Neural cell (in vitro differentiated cells): Measurements from ENCODE around the gene HOXA1.

Experiments
- EP300 ChIP-seq: fragments of 450-650 bp; conservative IDR thresholded peaks from 2 replicates; pipeline ENCODE4 v1.6.1; 2014; ENCODE audit warnings: antibody characterized with exemption, mild to moderate bottlenecking, moderate library complexity; ENCODE audit not compliant: poor library complexity, severe bottlenecking
- EZH2 ChIP-seq: fragments of 200-600, 300-800 bp; shearing (Covaris generic), sonication (generic); IDR thresholded peaks from 2 replicates; pipeline ENCODE4 v1.6.1; 2014; ENCODE audit warnings: antibody characterized with exemption, low read length, borderline replicate concordance, mild to moderate bottlenecking; ENCODE audit not compliant: insufficient read depth, poor library complexity, severe bottlenecking
- MXI1 ChIP-seq: fragments of 450-650 bp; conservative IDR thresholded peaks from 2 replicates; pipeline ENCODE4 v1.6.1; 2014; ENCODE audit warnings: antibody characterized with exemption, mild to moderate bottlenecking; ENCODE audit not compliant: poor library complexity, severe bottlenecking
- POLR2AphosphoS5 ChIP-seq: IDR thresholded peaks from 2 replicates; pipeline ENCODE4 v1.6.1; 2012
- RAD21 ChIP-seq: fragments of 450-650 bp; conservative IDR thresholded peaks from 2 replicates; pipeline ENCODE4 v1.6.1; 2014; ENCODE audit warnings: antibody characterized with exemption, mild to moderate bottlenecking, moderate library complexity
- SMC3 ChIP-seq: fragments of 450-650 bp; conservative IDR thresholded peaks from 2 replicates; pipeline ENCODE4 v1.6.1; 2014; ENCODE audit warnings: antibody characterized with exemption, mild to moderate bottlenecking, moderate library complexity; ENCODE audit not compliant: poor library complexity
- TAF1 ChIP-seq: IDR thresholded peaks from 2 replicates; pipeline ENCODE4 v1.6.1; 2012; ENCODE audit warnings: low read depth
- TF ChIP-seq, protein P1 (sequence below): fragments of 450-650 bp; IDR thresholded peaks from 2 replicates; pipeline ENCODE4 v1.5.1; 2014; ENCODE audit warnings: antibody characterized with exemption, mild to moderate bottlenecking, moderate library complexity; ENCODE audit not compliant: poor library complexity, severe bottlenecking
- TF ChIP-seq, protein P2 (sequence below): IDR thresholded peaks from 2 replicates; pipeline ENCODE4 v1.6.1; 2012; ENCODE audit warnings: borderline replicate concordance

DNA sequence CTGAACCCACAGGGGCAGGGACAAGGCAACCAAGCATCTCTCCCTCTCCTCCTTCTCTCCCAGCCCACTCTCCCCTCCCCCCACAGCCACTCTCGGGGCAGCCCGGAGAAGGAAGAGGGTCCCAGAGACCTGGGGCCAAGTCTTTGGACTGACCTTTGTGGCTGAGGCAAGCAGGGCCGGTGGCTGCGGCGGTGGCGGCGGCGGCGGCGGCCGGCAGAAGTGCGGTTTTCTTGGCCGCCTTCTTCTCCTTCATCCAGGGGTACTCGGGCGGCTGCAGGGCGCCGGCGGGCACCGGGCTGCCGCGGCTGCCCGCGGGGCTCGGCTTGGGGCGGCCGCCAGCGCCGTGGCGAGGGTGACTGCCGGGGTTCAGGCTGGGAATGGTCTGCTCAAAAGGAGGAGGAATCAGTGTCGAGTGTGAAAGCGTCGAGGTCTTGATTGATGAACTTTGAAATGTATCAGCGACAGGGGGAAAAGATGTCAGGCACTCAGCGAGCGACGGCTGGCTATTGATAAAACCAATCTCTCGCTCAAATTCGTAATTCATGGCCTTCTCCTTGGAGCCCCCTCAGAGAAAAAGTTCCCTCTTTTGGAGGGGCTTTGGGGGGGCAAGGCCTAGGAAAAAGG lies 6.3 kb upstream of the HOXA1 start:
- TF ChIP-seq RAD21 (no peak), TAF1 (no peak), EP300 (no peak), SMC3 (no peak), EZH2 (no peak), MXI1 (no peak), POLR2AphosphoS5 (no peak)
- TF ChIP-seq, protein P1, sequence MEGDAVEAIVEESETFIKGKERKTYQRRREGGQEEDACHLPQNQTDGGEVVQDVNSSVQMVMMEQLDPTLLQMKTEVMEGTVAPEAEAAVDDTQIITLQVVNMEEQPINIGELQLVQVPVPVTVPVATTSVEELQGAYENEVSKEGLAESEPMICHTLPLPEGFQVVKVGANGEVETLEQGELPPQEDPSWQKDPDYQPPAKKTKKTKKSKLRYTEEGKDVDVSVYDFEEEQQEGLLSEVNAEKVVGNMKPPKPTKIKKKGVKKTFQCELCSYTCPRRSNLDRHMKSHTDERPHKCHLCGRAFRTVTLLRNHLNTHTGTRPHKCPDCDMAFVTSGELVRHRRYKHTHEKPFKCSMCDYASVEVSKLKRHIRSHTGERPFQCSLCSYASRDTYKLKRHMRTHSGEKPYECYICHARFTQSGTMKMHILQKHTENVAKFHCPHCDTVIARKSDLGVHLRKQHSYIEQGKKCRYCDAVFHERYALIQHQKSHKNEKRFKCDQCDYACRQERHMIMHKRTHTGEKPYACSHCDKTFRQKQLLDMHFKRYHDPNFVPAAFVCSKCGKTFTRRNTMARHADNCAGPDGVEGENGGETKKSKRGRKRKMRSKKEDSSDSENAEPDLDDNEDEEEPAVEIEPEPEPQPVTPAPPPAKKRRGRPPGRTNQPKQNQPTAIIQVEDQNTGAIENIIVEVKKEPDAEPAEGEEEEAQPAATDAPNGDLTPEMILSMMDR, result no peak
- TF ChIP-seq, protein P2, sequence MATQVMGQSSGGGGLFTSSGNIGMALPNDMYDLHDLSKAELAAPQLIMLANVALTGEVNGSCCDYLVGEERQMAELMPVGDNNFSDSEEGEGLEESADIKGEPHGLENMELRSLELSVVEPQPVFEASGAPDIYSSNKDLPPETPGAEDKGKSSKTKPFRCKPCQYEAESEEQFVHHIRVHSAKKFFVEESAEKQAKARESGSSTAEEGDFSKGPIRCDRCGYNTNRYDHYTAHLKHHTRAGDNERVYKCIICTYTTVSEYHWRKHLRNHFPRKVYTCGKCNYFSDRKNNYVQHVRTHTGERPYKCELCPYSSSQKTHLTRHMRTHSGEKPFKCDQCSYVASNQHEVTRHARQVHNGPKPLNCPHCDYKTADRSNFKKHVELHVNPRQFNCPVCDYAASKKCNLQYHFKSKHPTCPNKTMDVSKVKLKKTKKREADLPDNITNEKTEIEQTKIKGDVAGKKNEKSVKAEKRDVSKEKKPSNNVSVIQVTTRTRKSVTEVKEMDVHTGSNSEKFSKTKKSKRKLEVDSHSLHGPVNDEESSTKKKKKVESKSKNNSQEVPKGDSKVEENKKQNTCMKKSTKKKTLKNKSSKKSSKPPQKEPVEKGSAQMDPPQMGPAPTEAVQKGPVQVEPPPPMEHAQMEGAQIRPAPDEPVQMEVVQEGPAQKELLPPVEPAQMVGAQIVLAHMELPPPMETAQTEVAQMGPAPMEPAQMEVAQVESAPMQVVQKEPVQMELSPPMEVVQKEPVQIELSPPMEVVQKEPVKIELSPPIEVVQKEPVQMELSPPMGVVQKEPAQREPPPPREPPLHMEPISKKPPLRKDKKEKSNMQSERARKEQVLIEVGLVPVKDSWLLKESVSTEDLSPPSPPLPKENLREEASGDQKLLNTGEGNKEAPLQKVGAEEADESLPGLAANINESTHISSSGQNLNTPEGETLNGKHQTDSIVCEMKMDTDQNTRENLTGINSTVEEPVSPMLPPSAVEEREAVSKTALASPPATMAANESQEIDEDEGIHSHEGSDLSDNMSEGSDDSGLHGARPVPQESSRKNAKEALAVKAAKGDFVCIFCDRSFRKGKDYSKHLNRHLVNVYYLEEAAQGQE, result no peak
